Glutamatergic neuron (in vitro differentiated cells): Measurements from ENCODE around the gene TAF11. TPM values are rescaled to one million over a fixed set of nuclear protein-coding genes. Genes with fewer than 3 reads are reported as not detected.

Experiments used
- DNase-seq: peaks from one replicate; pipeline ENCODE4 v3.0.0; 2022
- H3K27ac Mint-ChIP-seq: one replicate; pipeline ENCODE4 v1.8.0; 2020; ENCODE audit warnings: mild to moderate bottlenecking, mixed read lengths, inconsistent platforms; ENCODE audit not compliant: unreplicated experiment
- H3K27me3 Mint-ChIP-seq: one replicate; pipeline ENCODE4 v1.8.0; 2020; ENCODE audit warnings: mild to moderate bottlenecking, moderate library complexity, mixed read lengths, inconsistent platforms; ENCODE audit not compliant: unreplicated experiment
- H3K36me3 Mint-ChIP-seq: one replicate; pipeline ENCODE4 v1.8.0; 2020; ENCODE audit warnings: mild to moderate bottlenecking, mixed read lengths, inconsistent platforms; ENCODE audit not compliant: unreplicated experiment
- H3K4me1 Mint-ChIP-seq: one replicate; pipeline ENCODE4 v1.8.0; 2020; ENCODE audit warnings: mild to moderate bottlenecking, low read depth, mixed read lengths, inconsistent platforms; ENCODE audit not compliant: unreplicated experiment
- H3K4me3 Mint-ChIP-seq: one replicate; pipeline ENCODE4 v1.8.0; 2020; ENCODE audit warnings: mild to moderate bottlenecking, mixed read lengths, inconsistent platforms; ENCODE audit not compliant: unreplicated experiment
- H3K9me3 Mint-ChIP-seq: one replicate; pipeline ENCODE4 v1.8.0; 2020; ENCODE audit warnings: mild to moderate bottlenecking, moderate library complexity, mixed read lengths, inconsistent platforms; ENCODE audit not compliant: unreplicated experiment
- total RNA-seq: library from RNA; stranded (reverse); fragmentation: NEBNext Ultra II Directional; extraction: Animal tissue kit (Norgen Biotek cat#: 25700); gene quantifications from one replicate; pipeline ENCODE4 v1.2.1, GENCODE V29; 2021; ENCODE audit not compliant: unreplicated experiment
- TF ChIP-seq, protein P1 (sequence below): fragments of 200-600 bp; sonication (generic); IDR thresholded peaks from one replicate; pipeline ENCODE4 v1.5.0; 2021; ENCODE audit not compliant: partially characterized antibody, unreplicated experiment

TAF11 gene
- total RNA-seq, 1 donor from 2014 or later = 48.5 TPM

DNA sequence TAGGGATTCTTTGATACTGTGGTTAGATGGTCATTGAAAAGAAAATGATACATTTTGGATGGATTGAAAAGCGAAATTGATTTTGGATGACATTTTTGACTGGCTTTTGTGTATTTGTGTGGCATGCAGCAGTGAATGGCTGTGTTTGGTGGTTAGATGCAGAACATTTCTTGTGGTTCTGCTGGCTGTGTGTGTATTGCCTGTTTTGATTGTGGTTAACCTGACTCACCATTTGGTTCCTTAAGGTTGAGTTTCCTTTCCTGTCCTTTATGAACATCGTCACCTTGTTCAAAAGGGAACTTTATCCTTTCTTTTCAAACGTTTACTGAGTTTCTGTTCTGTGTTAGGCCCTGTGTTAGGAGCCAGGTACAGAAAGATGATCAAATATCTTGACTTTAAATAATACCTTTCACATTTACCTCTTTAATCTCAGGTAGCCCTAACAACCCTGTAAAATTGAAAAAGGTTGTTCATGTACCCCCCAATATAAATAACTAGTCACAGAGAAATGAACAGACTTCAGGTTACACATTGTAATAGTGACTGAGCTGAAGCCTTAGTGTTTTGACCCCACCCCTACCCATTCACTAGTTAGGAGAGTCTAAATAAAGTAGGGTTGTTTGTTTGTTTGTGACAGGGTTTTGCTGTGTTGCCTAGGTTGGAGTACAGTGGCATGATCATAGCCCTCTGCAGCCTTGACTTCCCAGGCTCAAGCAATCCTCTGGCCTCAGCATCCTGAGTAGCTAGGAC is 25.0 kb upstream of the TAF11 start:
- no peaks in the 10 kb centered on the region for H3K36me3 Mint-ChIP-seq
- TF ChIP-seq, protein P1, sequence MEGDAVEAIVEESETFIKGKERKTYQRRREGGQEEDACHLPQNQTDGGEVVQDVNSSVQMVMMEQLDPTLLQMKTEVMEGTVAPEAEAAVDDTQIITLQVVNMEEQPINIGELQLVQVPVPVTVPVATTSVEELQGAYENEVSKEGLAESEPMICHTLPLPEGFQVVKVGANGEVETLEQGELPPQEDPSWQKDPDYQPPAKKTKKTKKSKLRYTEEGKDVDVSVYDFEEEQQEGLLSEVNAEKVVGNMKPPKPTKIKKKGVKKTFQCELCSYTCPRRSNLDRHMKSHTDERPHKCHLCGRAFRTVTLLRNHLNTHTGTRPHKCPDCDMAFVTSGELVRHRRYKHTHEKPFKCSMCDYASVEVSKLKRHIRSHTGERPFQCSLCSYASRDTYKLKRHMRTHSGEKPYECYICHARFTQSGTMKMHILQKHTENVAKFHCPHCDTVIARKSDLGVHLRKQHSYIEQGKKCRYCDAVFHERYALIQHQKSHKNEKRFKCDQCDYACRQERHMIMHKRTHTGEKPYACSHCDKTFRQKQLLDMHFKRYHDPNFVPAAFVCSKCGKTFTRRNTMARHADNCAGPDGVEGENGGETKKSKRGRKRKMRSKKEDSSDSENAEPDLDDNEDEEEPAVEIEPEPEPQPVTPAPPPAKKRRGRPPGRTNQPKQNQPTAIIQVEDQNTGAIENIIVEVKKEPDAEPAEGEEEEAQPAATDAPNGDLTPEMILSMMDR = no peak
- H3K4me1 Mint-ChIP-seq = peaks cover 17% of the 10 kb centered on the region
- H3K9me3 Mint-ChIP-seq = no peaks in the 10 kb centered on the region
- no peak overlapping the region for H3K4me3 Mint-ChIP-seq
- no peak overlapping the region for H3K27ac Mint-ChIP-seq
- H3K27me3 Mint-ChIP-seq = peaks cover 4% of the 10 kb centered on the region
- no peak for DNase-seq

DNA sequence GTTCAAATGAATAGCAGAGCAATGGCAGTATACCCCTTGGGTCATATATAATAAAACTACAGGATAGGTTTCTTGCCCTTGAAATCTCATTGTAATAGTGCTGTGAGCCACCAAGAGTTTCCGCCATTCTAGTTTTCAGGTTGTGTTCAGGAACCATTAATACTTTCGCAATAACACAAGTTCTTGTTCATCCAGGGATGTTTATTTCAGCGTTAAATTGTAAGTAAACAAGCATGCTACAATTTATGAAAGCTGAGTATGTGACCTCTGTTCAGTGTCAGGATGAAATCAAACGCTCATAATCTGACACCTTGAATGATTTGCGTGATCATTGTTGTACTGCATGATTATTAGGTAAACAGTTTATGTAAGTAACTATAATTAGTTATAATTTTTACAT is 24.0 kb upstream of the TAF11 start:
- Mint-ChIP-seq H3K9me3 (no peaks in the 10 kb centered on the region), H3K4me1 (peaks cover 10% of the 10 kb centered on the region), H3K27ac (no peak overlapping the region), H3K4me3 (no peak overlapping the region), H3K36me3 (no peaks in the 10 kb centered on the region), H3K27me3 (peaks cover 3% of the 10 kb centered on the region)
- TF ChIP-seq, protein P1 = no peak
- DNase-seq = no peak

DNA sequence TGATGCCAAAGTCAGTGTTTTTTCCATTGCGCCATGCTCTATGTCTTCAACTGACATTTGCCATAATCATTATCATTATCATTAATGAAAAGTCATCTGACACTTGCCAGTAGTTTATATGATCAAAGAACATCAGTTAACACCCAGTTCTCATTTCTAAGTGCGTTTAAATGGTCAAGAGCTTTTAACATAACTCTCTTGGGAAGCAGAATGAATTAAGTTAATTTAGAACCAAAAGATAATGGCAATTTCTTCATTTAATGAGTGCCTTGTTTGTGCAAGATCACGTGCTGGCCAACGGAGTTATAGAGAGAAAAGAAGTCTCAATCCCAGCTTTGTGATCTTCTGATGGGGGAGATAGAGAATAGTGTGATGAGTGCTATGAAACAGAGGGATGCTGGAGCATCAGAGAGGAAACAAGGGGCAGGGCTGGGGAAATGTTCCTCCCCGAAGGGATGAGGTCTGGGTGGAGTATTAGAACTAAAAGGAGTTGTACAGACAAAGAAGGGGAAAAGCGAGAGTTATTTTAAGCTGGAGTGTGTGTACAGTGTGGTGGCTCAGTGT is 21.6 kb upstream of the TAF11 start:
- peak overlapping the region; percentile 44 for H3K4me3 Mint-ChIP-seq
- H3K27ac Mint-ChIP-seq = peak overlapping the region; percentile 33

DNA sequence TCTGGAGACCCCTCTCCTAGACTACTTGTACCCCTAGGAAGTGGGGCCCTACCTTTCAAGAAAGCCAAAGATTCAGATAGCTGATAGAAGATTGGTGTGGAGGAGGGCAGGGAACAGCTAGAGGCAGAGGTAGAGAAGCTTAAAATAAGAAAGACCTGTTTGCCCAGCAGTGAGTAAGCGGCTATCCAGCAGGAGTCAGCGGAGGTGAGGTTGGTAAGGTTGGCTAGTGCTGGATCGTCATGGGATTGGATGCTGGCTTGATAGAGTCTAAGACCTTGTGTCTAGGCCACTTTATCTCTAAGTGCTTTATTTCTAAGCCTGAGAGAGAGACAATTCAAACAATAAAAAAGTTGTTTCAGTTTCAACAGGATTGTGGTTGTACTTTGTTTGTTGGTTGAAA is 20.4 kb upstream of the TAF11 start:
- no peak overlapping the region for H3K4me3 Mint-ChIP-seq
- H3K9me3 Mint-ChIP-seq = no peaks in the 10 kb centered on the region
- DNase-seq = no peak
- peaks cover 10% of the 10 kb centered on the region for H3K4me1 Mint-ChIP-seq
- no peaks in the 10 kb centered on the region for H3K36me3 Mint-ChIP-seq
- H3K27me3 Mint-ChIP-seq = peaks cover 3% of the 10 kb centered on the region
- no peak overlapping the region for H3K27ac Mint-ChIP-seq
- TF ChIP-seq, protein P1 = no peak

More for the DNA sequence above, 21.6 kb upstream of the TAF11 start:
- no peaks in the 10 kb centered on the region for H3K9me3 Mint-ChIP-seq
- no peak for DNase-seq
- peaks cover 3% of the 10 kb centered on the region for H3K27me3 Mint-ChIP-seq
- H3K36me3 Mint-ChIP-seq = no peaks in the 10 kb centered on the region
- H3K4me1 Mint-ChIP-seq = peaks cover 10% of the 10 kb centered on the region
- TF ChIP-seq, protein P1 = no peak

DNA sequence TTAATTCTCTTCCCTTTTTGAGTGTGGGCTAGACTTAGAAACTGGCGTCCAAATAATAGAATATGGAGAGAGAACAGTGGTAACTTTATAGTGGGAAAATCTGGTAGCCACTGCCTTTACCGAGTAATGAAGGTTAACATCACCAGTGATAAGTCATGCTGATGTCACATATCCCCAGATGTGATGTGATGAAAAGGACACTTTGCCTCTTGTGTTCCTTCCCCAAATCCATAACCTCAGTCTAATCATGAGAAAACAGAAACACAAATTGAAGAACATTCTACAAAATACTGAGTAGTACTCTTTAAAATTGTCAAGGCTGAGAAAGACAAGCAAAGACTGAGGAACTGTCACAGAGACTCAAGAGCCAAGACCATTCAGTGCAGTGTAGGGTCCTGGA is 19.0 kb upstream of the TAF11 start:
- no peaks in the 10 kb centered on the region for H3K9me3 Mint-ChIP-seq
- H3K4me3 Mint-ChIP-seq = no peak overlapping the region
- peaks cover 3% of the 10 kb centered on the region for H3K27me3 Mint-ChIP-seq
- peaks cover 10% of the 10 kb centered on the region for H3K4me1 Mint-ChIP-seq
- TF ChIP-seq, protein P1 = no peak
- no peaks in the 10 kb centered on the region for H3K36me3 Mint-ChIP-seq
- H3K27ac Mint-ChIP-seq = no peak overlapping the region
- no peak for DNase-seq
